Raji (cell line): ENCODE results near the gene CHAC1.

Source experiments
- POLR2A ChIP-seq: IDR thresholded peaks from 2 replicates; pipeline ENCODE4 v1.6.1; 2011; ENCODE audit warnings: low read depth, low read length, control low read depth; ENCODE audit not compliant: insufficient read depth

Gene CHAC1

DNA sequence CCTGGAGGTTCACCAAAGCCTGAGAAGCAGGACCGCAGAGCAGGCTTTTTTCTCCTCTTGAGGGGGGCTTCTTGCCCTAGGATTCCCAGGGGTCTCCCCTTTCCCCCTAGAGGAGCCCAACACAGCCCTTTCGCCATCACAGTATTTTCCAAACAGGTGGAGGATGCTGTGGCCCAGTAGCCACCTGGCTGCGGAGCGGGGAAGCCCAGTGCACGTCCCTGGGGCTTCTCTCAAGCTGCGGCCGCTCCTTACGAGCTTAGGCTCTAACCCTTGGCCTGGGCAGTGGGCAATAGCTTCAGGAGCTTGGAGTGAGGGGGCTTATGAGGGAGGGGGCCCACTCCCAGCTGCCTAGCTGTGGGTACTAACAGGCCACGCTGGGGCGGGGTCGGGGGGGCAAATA is 35.7 kb upstream of the CHAC1 start:
- TF ChIP-seq POLR2A, result no peak

DNA sequence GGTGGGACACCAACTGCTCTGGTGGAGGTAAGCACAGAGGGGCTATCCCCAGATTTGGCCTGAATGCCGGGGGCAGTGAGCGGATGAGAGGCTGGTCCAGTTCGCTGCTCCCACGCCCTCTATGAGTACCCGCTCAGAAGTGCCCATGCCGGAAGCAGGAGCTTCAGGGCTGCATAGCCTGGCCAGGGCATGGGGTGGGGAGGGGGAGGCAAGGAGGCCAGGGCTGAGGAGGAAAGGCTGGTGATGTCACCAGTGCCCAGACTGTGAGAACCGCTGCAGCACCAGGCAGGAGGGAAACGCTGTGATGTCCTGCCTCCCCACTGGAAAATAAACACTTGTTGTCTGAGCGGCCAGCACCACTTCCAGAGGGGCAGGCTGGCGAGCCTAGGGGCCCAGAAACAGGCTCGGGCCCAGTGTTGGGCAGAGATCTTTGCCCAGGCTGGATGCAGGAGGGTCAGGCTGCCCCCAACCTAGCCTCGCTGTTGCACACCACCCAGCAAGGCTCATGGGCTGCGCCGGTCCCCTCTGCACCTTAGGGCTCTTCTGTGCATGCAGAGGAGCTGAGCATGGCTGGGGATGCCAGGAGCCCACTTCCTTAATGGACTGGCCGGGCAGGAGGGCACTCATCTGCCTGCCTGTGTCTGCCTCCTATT is 35.0 kb upstream of the CHAC1 start:
- TF ChIP-seq POLR2A, result no peak

DNA sequence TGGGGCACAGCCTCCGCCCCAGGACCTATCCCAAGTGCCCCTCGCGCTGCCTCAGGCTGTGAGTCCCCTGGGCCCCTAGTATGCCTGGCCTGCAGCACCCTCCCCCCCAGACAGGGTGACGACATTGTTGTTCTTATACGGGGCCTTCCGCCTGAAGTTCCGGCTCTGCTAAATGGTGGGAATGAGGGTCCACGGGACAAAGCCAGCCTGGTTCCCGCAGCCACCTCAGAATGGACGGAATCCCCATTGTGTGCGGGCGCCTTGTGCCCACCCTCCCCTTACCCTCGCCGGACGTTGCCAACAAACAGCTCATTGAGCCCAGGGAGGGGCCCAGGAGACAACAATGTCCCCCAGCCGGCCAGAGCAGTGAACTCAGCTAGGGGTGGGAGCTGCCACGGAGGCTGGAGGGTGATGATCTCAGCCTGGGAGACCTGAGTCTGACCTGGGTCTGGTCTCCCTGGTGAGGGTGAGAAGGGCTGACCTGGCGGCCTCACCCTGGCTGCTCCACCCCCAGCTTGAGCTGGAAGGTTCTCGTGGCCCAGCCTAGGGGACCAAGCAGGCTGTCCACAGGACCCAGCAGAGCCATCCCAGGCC is 34.4 kb upstream of the CHAC1 start:
- no peak for TF ChIP-seq POLR2A

DNA sequence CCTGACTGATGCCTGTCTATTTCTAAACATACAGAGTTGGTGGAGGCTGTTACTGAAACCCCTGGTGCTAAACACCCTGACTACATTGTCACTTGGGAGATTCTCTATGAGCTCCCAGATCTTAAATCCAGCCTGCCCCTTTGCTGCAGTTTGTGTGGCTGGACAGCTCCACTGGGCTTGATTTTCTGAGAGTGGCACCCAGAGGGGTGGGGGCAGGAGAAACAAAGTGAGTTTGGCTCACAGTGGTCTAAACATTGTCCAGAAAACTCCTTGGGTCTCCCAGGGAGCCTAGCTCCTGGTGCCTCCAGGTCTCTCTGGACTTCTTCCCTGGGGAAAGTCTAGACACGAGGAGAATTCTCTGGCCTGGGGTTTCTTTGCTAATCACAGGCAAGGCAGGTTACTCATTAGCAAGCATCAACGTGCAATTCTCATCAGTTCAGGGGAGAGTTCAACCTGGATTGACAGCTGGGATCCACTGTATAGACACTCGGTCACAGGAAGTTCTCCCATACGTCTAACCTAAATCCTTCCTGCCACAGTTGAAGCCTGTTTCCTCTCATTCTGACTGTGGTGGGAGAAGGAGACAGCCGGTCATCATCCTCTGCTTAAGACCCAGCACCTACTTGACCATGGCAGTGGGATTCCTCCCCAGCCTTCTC is 31.2 kb upstream of the CHAC1 start:
- no peak for TF ChIP-seq POLR2A

DNA sequence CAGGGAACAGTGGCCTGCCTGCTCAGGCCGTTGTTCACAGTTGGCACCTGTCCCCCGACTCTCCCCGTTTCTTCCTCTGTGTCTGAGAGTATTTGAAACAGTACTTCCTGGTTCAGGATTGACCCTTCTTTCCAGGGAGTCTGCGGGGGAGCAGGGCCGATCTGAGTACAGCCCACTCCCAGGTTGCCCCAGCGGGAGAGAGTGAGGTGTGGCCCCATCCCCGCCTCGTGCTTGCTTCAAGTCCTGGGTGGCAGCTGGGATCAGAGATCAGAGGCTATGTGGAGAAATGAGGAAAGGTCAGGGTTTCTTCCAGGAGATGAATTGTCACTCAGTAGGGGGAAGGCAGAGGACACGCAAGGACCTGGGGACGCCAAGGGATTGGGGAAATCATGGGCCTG is 30.7 kb upstream of the CHAC1 start:
- no peak for TF ChIP-seq POLR2A

DNA sequence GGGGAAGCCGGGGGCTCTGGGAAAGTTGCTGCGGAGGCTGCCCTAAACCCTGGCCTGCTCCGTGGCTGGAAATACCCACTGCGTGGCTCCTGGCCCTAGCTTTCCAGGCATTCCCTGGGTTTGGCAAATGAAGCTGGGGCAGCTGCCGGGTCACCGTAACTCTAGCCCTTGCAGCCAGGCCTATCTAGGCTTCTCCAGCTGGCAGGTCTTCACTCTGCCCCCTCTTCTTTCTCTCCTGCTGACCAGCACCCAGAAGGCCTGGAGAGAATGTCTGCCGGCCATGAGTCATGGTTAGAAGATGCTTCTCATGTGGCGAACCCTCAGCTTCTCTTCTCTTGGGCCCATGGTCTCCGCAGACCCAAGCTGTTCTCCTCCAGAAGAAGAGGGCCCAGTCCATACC is 29.7 kb upstream of the CHAC1 start:
- no peak for TF ChIP-seq POLR2A

DNA sequence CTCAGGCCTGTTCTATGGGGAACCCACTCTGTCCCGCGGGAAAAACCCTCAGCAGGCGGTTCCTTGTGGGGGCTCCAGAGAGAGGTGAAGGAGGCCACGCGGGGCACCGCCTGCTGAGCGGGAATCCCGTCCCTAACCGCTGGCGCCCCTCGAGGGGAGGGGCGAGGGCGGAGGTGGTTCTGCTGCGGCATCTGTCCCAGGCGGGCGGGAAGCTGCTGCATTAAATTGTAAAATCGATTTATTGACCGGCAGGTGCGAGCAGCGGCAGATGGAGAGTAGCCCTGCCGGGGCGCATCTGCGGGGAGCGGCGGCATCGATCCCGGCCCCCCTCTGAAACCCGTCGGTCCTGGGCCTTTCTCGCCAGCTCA is 27.8 kb upstream of the CHAC1 start:
- no peak for TF ChIP-seq POLR2A

DNA sequence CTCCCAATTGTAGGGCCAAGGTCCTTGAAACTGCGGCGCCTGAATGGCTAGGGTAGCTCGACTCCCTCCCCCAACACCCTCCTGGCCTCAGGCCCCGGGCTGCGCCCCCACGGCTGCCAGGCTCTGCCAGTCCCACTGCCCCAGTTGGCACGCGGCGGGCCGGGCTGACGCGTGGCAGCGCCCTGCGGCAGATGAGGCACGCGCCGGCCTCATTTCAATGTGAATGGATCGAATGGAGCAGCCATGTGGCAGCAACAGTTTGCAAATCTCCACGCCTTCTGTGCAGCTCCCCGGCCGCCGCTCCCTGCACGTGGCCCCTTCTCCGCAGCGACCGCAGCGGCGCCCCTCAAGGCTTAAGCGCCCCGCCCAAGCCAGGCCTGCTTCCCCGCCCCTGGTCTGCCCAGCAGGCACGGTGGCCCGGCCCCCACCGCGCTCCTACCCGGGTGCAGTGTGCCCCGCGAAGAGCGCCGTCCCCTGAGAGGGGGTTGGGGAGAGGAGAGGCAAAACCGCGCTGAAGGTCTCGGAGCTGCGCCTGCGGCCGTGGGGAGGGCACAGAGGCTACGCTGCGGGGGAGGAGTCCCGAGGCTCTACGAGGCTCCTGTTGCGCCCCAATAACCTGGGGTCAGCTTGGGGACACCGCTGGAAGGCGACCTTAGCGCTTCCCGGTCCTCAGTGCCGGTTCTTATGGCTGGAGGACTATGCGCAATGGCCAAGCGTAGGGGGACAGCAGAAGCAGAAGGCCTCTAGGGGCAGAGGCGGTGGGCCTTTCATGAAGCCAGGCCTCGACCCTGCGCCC is 27.2 kb upstream of the CHAC1 start:
- TF ChIP-seq POLR2A, result no peak

DNA sequence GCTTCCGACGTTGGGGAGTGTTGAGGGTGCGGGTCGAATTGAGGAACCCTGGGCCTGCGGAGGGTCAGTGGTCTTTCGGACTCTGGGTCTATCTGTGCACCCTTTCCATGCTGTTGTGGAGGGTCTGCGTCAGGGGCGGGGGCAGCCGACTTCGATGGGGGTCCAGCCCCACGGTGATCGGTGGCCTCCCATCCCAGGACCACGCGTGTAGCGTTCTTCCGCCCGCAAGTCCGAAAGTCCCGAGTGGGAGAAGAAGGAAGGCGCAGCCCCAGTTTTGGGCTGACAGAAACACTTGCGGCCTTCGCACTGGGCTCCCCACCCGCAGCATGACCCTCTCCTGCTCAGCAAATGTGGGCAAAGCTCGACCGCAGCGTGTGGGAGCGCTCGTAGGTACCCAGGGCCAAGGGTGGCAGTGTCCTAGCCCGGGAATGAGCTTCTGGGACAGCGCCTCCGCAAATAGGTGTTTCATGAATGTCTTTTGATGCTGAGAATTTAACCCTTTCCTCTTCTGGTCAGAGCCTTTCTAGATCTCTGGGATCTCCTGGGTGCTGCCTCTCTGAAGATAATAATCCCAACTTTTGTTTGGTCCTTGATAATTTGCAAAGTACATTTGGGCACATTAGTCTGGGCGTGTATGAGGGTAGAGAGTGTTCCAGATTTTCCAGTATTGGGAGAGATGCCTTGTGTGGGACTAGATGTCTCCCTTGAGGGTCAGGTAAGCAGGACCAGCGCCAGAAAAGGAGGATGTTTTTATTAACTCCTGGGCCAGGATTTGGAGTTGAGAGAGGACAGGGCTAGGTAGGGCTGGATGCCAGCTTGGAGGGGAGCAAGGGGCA is 26.4 kb upstream of the CHAC1 start:
- TF ChIP-seq POLR2A, result no peak

DNA sequence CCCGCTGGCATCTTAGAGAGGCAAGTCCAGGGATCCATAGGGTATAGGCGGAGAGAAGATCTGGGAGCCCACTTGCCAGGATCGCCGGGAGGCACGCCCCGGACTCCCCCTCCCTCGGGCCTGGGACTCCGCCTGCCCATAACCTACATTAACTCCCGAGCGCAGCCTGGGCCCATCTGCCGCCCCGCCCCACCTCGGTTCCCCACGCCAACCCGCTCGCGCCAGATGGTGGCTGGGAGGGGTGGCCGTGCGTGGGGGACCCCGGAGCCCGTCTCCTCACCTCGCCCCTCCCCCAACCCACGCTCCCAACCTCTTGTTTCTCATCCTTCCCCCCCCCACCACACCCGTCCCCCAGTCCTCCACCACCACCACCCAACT is 25.8 kb upstream of the CHAC1 start:
- no peak for TF ChIP-seq POLR2A

DNA sequence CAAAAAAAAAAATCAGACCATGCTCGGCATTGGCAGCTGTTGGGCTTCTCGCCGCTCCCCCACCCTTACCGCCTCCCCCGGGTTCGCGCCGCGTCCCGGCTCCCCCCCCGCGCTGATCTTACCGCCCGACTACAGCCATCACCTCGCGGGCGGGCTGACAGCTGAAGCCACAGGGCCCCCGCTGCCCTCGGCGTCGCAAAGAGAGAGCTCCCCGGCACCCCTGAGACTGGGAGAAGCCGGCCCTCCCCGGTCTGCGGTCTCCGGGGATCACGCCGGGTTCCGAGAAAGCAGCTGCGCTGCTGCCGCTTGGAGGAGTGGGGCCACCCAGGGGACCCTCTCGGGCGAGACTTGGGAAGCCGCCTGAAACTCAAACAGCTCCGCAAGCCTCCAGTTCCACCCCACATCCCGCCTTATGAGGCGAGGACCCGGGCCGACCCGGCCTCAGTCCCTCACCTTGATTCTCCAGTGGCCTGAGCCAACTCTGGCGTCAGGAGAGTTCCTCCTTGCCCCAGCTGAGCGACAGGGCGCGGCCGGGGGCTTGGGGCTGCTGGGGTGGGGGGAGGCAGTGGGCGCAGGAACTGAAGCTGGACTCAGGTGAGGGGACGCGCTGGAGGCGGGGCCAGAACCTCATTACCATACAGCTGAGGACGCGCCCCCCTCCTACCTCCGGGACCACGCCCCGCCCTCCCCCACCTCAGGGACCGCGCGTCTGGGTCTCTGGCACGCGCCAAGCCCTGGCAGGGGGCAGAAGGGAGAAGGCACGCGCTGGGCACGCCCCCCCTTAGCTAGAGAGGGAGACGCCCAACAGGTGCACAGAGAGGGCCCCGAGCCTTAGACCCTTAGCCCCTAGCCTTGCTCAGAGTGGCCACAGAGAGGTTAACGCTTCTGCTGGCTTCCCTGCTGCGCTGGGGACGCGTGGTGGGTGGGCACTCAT is 25.1 kb upstream of the CHAC1 start:
- no peak for TF ChIP-seq POLR2A

DNA sequence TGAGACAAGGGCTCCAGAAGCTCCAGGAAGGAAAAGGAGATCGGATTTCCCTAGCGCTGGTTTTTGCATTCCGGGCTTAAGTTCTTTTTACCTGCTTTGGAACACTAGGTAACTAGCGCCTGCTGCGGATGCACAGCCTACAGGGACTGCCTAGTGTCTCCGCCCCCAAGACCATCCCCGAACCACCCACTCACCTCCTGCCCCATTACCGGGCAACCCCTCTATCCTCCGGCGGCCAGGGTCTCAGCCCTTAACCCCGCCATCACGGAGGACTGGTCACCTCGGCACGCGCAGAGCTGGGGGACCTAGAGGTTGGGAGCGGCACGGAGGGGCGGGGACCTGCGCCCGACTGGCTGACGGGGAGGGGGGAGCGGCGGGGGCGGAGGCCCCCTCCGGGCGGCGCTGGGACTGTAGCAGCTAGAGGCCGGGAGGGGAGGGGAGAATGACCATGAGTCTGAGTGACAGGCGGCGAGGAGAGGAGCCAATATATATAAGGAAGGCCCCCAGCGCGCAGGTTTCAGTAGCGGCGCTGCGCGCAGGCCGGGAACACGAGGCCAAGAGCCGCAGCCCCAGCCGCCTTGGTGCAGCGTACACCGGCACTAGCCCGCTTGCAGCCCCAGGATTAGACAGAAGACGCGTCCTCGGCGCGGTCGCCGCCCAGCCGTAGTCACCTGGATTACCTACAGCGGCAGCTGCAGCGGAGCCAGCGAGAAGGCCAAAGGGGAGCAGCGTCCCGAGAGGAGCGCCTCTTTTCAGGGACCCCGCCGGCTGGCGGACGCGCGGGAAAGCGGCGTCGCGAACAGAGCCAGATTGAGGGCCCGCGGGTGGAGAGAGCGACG is 24.2 kb upstream of the CHAC1 start, which contains the start of gene DLL4:
DLL4 (plus strand) TSS at position 520 of the 839 bp plus-strand sequence. CDS start 329 bp downstream, outside the sequence.
- TF ChIP-seq POLR2A, result no peak
